ENCODE measurements around the gene RAPGEF5. TPM values are rescaled to one million over a fixed set of nuclear protein-coding genes. Genes with fewer than 3 reads are reported as not detected.

RAPGEF5 gene
- total RNA-seq, 2 experiments from 2014 or later, result 0.66 to 0.99 TPM

DNA sequence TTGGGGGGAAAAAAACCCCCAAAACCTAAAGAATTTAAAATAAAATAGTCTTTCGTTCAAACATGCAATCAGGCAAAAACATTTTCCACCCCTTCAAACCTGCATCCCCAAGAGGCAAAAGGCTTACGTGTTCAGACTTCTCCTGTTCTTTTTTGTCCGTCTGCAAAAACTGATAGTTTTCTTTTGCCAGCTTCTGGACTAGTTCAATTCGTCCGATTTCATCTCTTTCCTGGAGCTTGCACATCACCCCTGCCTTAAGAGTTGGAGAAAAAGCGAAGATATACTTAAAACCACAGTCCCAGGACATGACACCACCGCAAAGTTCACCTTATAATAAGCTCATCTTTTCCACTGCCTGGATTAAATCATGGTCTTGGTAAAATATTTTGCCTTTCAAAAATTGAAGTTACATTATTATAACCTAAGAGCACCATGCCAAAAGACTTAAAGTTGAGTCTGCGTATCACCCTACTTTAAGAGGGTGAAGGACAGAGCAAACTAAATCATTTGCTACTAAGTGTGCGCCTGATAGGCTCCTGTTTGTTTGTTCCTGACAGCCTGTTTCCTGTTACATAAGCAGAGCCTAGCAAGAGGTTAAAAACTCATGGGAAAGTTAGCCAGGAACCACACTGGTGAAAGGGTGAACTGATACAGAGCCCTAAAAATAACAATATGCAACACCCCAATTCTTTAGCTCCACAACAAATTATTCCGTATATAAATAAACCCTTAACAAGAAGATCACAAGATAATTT, 137.0 kb downstream of the RAPGEF5 start:
- CTCF ChIA-PET, result no interaction called here
- peaks cover 45% of the 10 kb centered on the region for H3K27me3 Mint-ChIP-seq
- ATAC-seq, result no peak

DNA sequence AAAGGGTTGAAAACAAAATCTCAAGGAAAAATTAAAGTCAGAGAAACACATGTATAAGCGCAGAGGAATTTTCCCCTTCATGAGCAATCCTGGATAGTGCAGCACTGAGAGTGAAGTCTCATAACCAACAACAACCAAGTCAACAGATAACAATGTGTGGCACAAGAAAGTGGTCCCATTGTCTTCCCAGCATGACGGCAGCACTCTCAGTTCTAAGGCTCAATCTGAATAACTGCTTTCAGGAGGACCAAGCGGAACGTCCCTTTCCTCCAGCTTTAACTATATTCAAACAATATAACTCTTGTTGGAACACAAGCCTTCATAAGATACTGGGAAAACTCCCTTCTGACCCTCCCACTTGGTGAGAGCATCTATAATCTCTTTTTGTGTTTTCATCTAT, 137.9 kb downstream of the RAPGEF5 start:
- H3K9me3 Mint-ChIP-seq (ENCODE audit: low read depth), result no peaks in the 10 kb centered on the region
- H3K27ac Mint-ChIP-seq, result no peak overlapping the region
- no peak for ATAC-seq
- H3K4me3 Mint-ChIP-seq, result no peak overlapping the region
- H3K27me3 Mint-ChIP-seq, result peaks cover 51% of the 10 kb centered on the region
- no peaks in the 10 kb centered on the region for H3K4me1 Mint-ChIP-seq
- H3K36me3 Mint-ChIP-seq, result no peaks in the 10 kb centered on the region
- CTCF ChIA-PET, result no interaction called here
- DNase-seq, result no peak

More for the DNA sequence above, 137.0 kb downstream of the RAPGEF5 start:
- Mint-ChIP-seq H3K27ac (no peak overlapping the region), H3K9me3 (ENCODE audit: low read depth) (no peaks in the 10 kb centered on the region), H3K4me1 (no peaks in the 10 kb centered on the region), H3K36me3 (no peaks in the 10 kb centered on the region), H3K4me3 (no peak overlapping the region)
- DNase-seq, result no peak

DNA sequence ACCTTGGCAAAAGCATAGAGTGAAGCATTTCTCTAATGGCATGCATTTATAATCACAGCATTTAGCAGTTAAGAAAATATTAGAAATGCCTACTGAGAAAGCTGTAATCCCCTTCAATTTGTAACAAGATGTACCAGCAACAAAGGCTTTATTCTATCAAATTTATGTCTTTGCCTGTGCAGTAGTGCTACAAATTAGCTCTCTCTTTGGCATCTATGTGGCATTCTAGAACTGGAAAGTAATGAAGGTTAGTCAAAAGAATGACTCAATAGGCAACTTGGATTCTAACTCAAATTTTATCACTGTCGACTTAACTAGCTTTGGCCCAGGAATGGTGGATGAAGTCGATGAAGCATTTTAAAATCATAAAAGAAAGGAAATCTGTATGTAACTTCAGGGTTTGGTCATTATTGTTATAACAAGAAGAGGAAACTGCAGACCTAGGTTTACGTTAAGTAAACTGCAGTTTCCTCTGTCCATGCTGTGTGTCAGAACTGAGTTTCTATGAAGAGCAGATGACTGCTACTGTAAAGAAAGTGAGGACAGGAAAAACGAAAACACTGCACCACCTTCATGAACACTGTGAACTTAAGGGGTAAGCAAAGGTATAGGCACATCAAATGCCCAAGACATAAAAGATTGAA, 140.0 kb downstream of the RAPGEF5 start:
- no peak overlapping the region for H3K27ac Mint-ChIP-seq
- H3K27me3 Mint-ChIP-seq, result peaks cover 63% of the 10 kb centered on the region
- no peaks in the 10 kb centered on the region for H3K9me3 Mint-ChIP-seq (ENCODE audit: low read depth)
- CTCF ChIA-PET, result interaction anchor here (1.2 to 1.3 kb wide), 2 partner anchors 9 to 109 kb away, joined by 3 to 4 read pairs; no protein-coding TSS in a partner anchor
- ATAC-seq (no peak), DNase-seq (no peak)
- no peaks in the 10 kb centered on the region for H3K4me1 Mint-ChIP-seq
- H3K4me3 Mint-ChIP-seq, result no peak overlapping the region
- no peaks in the 10 kb centered on the region for H3K36me3 Mint-ChIP-seq

DNA sequence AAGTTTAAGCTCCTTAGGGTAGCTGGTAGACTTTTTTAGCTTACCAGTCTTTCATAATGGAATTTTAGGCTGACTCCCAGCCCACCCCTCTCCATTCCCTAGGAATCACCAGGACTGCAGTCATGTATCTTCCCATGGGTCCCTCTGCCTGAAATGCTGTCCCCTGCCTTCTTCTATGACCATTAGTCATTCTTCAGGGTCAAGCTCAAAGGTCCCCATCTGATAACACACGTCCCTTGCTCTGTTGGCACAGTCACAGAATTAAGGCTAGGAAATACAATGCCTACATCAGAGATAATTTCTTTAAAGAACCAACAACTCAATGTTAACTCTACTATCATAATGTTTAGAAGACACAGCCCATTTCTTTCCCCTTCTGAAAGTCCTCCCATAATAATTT, 140.6 kb downstream of the RAPGEF5 start:
- H3K36me3 Mint-ChIP-seq, result no peaks in the 10 kb centered on the region
- no peak for DNase-seq
- no peak for ATAC-seq
- no peak overlapping the region for H3K4me3 Mint-ChIP-seq
- CTCF ChIA-PET, result interaction anchor here (1.3 kb wide), 1 partner anchor 108 kb away, joined by 4 read pairs; no protein-coding TSS in a partner anchor
- no peaks in the 10 kb centered on the region for H3K4me1 Mint-ChIP-seq
- H3K9me3 Mint-ChIP-seq (ENCODE audit: low read depth), result no peaks in the 10 kb centered on the region
- H3K27ac Mint-ChIP-seq, result no peak overlapping the region
- H3K27me3 Mint-ChIP-seq, result peaks cover 65% of the 10 kb centered on the region

DNA sequence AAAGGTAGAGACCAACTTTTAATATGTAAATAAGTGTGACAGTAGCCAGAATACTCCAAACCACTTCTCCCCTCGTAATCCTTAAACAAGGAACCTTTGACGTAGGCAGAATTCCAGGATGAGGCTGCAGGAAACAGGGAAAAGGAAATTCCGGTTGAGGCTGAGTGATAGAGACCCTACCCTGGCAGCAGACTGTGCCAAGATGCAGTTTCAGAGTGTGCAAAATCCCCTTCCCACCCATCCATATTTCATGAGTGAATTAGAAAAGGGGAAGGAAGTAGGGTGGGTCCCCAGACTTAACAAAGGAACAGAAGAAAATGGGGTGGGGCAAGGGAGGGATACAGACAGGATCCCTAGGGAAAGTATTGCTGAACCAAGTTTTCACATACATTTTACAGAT, 143.0 kb downstream of the RAPGEF5 start:
- H3K36me3 Mint-ChIP-seq, result no peaks in the 10 kb centered on the region
- H3K27ac Mint-ChIP-seq, result no peak overlapping the region
- H3K4me1 Mint-ChIP-seq, result no peaks in the 10 kb centered on the region
- no peak overlapping the region for H3K4me3 Mint-ChIP-seq
- ATAC-seq, result no peak
- no peak for DNase-seq
- peaks cover 74% of the 10 kb centered on the region for H3K27me3 Mint-ChIP-seq
- H3K9me3 Mint-ChIP-seq (ENCODE audit: low read depth), result no peaks in the 10 kb centered on the region
- CTCF ChIA-PET, result no interaction called here

DNA sequence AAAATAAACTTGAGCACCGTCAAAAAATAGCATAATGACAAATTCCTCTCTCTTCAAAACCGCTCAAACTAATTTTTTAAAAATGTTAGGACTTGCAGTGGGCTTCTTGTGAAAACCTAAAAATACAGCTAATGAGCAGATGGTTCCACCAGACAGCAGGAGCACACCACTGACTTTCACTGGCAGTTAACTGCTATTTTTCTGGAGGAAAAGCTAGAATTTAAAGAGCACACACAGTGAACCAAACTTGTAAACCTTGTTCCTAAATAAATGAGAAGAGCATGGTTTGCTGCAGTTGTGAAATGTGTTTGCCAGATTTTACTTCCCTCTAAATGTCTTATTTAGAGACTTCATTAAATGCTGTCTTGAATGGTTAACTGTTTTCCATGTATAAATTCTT, 143.9 kb downstream of the RAPGEF5 start:
- Mint-ChIP-seq H3K36me3 (no peaks in the 10 kb centered on the region), H3K27ac (no peak overlapping the region), H3K27me3 (peaks cover 71% of the 10 kb centered on the region), H3K9me3 (ENCODE audit: low read depth) (no peaks in the 10 kb centered on the region), H3K4me1 (no peaks in the 10 kb centered on the region), H3K4me3 (no peak overlapping the region)
- ATAC-seq (no peak), DNase-seq (no peak)
- CTCF ChIA-PET, result no interaction called here

DNA sequence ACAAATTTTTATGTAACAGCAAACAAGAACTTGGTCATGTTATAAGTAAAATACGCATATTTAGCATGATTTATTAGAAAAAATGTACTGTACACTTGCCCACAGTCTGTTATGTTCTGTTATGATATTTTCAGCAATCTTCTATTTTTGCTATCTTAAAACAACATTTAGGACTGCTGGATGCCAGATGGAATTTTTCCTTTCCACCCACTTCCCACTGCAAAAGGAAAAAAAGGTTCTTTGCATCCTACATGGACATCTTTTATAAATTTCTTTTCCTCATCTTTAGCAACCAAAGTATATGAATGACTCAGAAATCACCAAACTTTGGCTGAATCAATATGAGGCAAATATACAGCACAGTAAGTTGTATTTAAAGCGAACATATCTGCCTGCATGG, 146.0 kb downstream of the RAPGEF5 start:
- no peaks in the 10 kb centered on the region for H3K4me1 Mint-ChIP-seq
- CTCF ChIA-PET, result no interaction called here
- ATAC-seq (no peak), DNase-seq (no peak)
- no peak overlapping the region for H3K4me3 Mint-ChIP-seq
- peaks cover 62% of the 10 kb centered on the region for H3K27me3 Mint-ChIP-seq
- H3K9me3 Mint-ChIP-seq (ENCODE audit: low read depth), result no peaks in the 10 kb centered on the region
- no peaks in the 10 kb centered on the region for H3K36me3 Mint-ChIP-seq
- H3K27ac Mint-ChIP-seq, result no peak overlapping the region

DNA sequence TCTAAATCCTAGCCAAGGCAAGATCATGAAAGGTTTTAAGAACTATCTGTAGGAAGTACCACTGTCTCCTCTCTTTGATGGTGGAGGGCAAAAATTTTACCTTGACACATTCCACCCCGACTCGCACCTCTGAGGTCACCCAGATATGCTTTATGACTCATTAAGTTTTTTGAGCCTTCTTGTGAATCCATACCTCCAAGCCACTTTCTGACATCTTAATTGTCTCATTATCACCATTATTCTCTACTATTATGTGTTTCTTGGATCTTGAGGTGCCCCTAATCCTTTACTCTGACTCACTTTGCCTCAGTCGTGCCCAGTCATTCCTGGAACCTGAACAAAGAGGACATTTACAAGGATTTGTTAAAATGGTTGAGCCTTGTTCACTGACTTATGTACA, 146.6 kb downstream of the RAPGEF5 start:
- H3K27ac Mint-ChIP-seq, result no peak overlapping the region
- no peaks in the 10 kb centered on the region for H3K9me3 Mint-ChIP-seq (ENCODE audit: low read depth)
- ATAC-seq, result no peak
- H3K36me3 Mint-ChIP-seq, result no peaks in the 10 kb centered on the region
- no peak for DNase-seq
- H3K4me1 Mint-ChIP-seq, result no peaks in the 10 kb centered on the region
- CTCF ChIA-PET, result no interaction called here
- H3K4me3 Mint-ChIP-seq, result no peak overlapping the region
- peaks cover 62% of the 10 kb centered on the region for H3K27me3 Mint-ChIP-seq

DNA sequence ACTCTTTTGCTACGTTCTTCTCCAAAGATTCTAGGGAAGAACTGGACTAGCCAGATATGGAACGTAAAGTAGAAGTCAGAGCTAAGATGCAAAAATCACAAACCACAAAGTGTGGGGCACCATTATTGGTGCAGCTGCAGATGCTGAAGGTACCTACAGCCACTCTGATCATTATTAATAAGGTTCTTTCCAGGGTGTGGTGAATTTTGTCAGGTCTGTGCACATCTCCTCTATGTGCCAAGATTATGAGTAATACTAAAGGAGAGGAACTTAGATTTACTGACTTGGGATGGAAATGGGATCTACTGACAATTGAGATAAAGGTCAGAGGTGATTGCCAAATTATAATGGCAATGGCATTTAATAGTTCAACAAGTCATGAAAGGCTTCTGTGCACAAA, 148.2 kb downstream of the RAPGEF5 start:
- no peak for ATAC-seq
- no peak overlapping the region for H3K4me3 Mint-ChIP-seq
- no peak overlapping the region for H3K27ac Mint-ChIP-seq
- DNase-seq, result no peak
- no peaks in the 10 kb centered on the region for H3K36me3 Mint-ChIP-seq
- no peaks in the 10 kb centered on the region for H3K4me1 Mint-ChIP-seq
- peaks cover 56% of the 10 kb centered on the region for H3K27me3 Mint-ChIP-seq
- CTCF ChIA-PET, result interaction anchor here (0.7 to 1.0 kb wide), 2 partner anchors 10 to 355 kb away, joined by 3 to 4 read pairs; no protein-coding TSS in a partner anchor
- no peaks in the 10 kb centered on the region for H3K9me3 Mint-ChIP-seq (ENCODE audit: low read depth)

DNA sequence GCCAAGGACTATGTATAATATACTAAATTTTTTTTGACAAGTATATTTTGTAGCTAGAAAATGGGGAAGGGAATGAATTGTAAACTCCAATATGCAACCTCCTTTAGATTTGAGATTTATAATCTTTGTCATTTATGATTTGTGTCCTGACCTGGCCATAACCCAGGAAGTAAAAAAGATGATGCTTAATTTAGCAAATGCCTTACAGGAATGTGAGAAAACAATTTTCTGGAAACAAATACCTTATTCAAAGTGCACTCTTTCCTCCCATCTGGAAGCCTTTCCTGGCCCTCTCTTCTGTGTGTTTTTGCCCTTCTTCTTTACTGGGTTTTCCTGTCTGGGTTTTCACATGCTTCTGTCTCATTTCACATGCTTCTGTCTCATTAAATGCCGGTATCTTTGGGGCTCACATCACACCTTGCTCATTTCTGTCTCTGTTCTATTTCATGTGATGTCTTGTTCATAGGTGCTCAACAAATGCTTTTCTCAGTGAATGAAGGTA, 149.2 kb downstream of the RAPGEF5 start:
- no peak overlapping the region for H3K4me3 Mint-ChIP-seq
- CTCF ChIA-PET, result interaction anchor here (0.7 to 1.0 kb wide), 2 partner anchors 9 to 356 kb away, joined by 3 to 4 read pairs; no protein-coding TSS in a partner anchor
- no peak for DNase-seq
- no peaks in the 10 kb centered on the region for H3K4me1 Mint-ChIP-seq
- H3K36me3 Mint-ChIP-seq, result no peaks in the 10 kb centered on the region
- H3K27me3 Mint-ChIP-seq, result peaks cover 52% of the 10 kb centered on the region
- no peak overlapping the region for H3K27ac Mint-ChIP-seq
- H3K9me3 Mint-ChIP-seq (ENCODE audit: low read depth), result no peaks in the 10 kb centered on the region
- ATAC-seq, result no peak

DNA sequence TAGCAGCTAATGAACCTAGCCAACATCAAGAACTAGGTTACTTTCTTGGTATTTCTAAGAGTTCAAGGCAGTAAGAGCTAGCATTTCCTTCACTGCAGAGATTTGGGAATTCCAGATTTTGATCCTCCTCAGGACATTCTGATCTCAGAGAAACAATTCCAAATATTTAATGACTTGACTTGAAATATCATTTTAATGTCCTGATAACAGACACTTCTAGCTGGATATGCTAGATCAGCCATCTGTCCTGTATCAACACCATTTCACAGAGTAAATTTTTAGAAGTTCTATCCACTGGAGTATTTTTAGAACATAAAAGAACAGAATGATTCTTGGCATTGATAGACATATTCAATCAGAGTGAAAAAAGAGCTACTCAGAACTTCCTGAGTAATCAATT, 151.3 kb downstream of the RAPGEF5 start:
- CTCF ChIA-PET, result interaction anchor here (1.3 kb wide), 3 partner anchors 23 to 122 kb away, joined by 3 to 4 read pairs (median 3); no protein-coding TSS in a partner anchor
- ATAC-seq (no peak), DNase-seq (no peak)
- no peak overlapping the region for H3K27ac Mint-ChIP-seq
- peaks cover 38% of the 10 kb centered on the region for H3K27me3 Mint-ChIP-seq
- no peaks in the 10 kb centered on the region for H3K9me3 Mint-ChIP-seq (ENCODE audit: low read depth)
- H3K4me1 Mint-ChIP-seq, result no peaks in the 10 kb centered on the region
- peaks cover 1% of the 10 kb centered on the region for H3K36me3 Mint-ChIP-seq
- H3K4me3 Mint-ChIP-seq, result no peak overlapping the region

DNA sequence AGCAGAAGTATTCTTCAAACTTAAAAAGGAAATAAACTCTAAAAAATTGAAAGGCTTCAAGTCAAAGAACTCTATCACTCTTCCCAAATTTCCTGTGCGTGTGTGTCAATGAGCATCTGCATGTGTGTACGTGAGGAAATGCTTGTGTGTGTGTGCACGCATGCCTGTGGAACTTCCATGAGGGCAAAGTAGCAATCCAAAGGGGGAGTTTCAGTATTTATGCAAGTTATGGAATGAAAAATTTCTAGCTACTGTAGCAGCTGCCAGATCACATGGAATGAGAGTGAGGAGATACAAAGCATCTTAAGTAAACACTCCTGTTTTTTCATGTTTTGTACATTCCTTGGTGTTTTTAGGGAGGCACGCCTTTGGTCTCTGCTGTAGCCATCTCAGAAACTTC, 152.6 kb downstream of the RAPGEF5 start:
- H3K36me3 Mint-ChIP-seq, result peaks cover 1% of the 10 kb centered on the region
- peaks cover 30% of the 10 kb centered on the region for H3K27me3 Mint-ChIP-seq
- DNase-seq (no peak), ATAC-seq (no peak)
- CTCF ChIA-PET, result no interaction called here
- H3K27ac Mint-ChIP-seq, result no peak overlapping the region
- no peaks in the 10 kb centered on the region for H3K9me3 Mint-ChIP-seq (ENCODE audit: low read depth)
- H3K4me3 Mint-ChIP-seq, result no peak overlapping the region
- no peaks in the 10 kb centered on the region for H3K4me1 Mint-ChIP-seq

DNA sequence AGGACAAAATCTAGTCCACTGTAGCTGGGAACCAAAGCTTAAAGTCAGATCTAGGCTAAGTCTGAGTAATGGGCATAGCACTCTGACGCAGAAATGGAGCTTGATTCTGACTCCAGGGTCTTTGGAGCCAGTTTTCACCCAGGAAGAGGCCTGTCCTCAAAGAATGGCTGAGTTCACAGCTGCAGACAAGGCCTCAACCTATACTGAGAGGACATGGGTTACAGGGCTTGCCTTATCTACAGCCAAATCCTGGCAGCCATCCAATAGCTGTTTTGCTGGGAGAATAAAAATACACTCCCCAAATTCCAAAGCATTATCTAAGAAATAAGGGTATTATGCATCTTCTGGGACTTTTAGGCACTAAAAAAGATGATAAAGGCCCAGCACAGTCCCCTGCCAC, 154.8 kb downstream of the RAPGEF5 start:
- H3K36me3 Mint-ChIP-seq, result peaks cover 1% of the 10 kb centered on the region
- H3K27ac Mint-ChIP-seq, result no peak overlapping the region
- H3K4me1 Mint-ChIP-seq, result no peaks in the 10 kb centered on the region
- CTCF ChIA-PET, result interaction anchor here (0.9 kb wide), 1 partner anchor 12 kb away, joined by 5 read pairs; no protein-coding TSS in a partner anchor
- no peak overlapping the region for H3K4me3 Mint-ChIP-seq
- H3K27me3 Mint-ChIP-seq, result peaks cover 21% of the 10 kb centered on the region
- no peaks in the 10 kb centered on the region for H3K9me3 Mint-ChIP-seq (ENCODE audit: low read depth)
- ATAC-seq (no peak), DNase-seq (no peak)

All from activated CD8-positive, alpha-beta memory T cell treated with anti-CD3 and anti-CD28 coated beads, Interleukin-2, amount 10 ng/mL, durations not matched to agents 7 days and 5 days (primary cell).